ENCODE data around the gene LDLRAD4. TPM values are rescaled to one million over a fixed set of nuclear protein-coding genes. Genes with fewer than 3 reads are reported as not detected.

LDLRAD4 gene
- polyA plus RNA-seq (ENCODE audit: insufficient read length in 4 of 4), result 10 to 100 TPM; 10.5 to 11.6 (median 11.5) TPM

DNA sequence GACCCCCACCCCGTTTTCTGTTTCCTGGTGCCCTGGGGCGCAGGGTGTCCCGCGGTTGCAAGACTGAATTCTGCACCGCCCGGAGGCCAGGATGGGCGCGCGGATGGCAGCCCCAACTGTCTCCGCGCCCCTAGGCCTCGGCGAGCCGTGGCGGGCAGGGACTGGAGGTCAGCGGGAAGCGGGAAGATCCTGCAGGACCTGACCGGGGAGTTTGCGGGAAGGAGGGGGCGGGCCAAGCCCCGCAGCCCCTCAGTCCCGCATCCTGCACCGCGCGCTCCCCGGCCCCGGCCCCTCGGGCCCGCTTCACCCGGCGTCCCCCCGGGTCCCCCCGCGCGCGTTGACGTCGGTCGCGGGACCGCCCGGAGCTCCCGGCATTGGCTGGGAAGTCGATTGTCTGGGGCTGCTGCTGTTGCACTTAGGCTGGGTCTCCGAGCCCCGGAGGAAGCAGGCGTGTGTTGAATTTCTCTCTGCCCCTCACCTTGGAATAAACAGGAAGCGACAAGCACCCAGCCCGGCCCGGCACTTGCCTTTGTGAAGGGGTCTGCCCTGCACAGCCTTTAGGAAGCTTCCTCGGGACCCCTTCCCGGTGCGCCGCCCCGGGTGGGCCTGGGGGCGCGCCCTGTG is at the start of gene LDLRAD4:
Gene LDLRAD4 (plus strand): TSS at position 393 of the 624 bp plus-strand sequence.
- no peak for DNase-seq (ENCODE audit: low read depth in 4 of 4, low spot score in 3 of 4)

DNA sequence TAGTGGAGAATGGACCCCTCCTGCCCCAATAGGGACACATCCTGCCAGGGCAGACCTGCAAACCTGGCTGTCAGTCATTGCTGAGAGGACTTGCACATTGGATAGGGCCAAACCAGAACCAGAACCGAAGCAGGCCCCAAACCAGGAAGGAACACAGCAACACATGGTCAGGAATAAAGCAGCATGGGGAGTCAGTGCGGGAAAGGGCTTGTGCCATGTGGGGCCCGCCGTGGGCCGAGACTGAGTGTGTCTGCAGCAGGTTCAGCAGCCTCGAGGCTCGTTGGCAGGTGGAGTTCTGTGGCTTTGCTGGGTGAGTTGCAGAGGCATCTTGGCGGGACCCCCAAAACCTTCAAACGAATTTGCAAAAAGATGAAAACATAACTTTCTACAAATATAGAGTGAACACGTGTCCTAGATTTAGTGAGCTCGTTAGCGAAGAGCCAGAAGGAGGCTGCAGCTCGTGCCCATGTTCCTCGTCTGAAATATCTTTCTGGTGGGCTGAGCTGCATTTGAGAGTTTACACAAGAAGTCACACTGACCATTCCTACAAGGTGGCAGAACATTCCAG is 44.9 kb upstream of the LDLRAD4 start:
- no peak for DNase-seq (ENCODE audit: low read depth in 4 of 4, low spot score in 3 of 4)

DNA sequence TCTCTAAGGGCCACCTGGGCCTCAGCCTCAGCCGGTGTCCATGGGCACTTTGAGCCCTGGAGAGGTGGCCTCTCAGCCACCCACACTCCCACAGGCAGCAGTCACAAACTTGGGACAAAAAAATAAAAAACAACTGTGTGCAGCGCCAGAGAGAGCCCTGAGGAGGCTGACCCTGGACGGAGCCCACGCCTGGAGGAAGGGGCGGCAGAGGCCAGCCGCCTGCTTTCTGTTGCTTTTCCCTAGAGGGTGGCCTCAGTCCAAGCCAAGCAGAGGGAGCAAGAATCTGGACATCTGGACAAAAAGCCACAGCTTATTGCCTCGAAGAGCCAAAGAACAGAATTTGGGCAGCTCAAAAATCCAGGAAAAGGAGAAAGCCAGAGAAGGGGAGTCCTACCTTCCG is 43.3 kb upstream of the LDLRAD4 start:
- no peak for DNase-seq (ENCODE audit: low read depth in 4 of 4, low spot score in 3 of 4)

DNA sequence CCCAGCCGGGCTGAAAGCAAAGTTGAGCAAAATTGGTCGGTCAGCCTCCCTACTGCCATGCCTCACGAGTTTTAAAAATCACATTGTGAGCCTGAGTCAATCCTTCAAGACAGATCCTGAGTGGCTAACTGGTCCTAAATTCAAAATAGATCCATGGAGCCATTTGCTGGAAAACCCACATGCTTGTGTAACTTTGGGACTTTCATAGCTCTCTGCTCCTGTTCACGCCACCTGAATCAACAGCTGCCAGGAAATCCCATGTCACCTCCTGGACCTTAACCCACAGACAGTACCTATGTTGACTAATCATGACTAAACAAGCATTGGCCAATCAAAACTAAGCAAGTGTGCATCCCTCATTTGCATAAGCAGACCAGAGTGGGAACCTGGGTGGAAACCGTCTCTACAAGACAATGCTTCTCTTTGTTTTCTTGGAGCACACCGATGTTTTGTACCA is 42.8 kb upstream of the LDLRAD4 start:
- DNase-seq (ENCODE audit: low read depth in 4 of 4, low spot score in 3 of 4), result no peak

DNA sequence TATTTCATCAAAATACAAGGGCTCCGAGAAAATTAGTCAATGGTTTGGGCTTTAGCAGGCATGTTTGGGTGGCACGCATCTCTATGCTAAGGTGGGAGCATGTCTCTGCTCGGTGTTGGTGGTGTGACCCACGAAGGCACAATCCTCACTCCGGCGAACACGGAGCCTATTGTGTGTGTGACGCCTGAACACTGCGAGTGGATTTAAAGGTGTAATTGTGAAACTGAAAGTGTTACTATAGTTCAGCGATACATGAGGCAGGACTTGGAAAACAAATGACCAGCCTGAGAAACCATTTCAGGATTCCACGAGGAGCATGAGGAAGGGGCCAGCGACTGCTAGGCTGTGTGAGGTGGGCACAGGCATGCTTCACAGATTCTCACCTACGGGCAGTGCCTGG is 41.7 kb upstream of the LDLRAD4 start:
- DNase-seq (ENCODE audit: low read depth in 4 of 4, low spot score in 3 of 4), result no peak

DNA sequence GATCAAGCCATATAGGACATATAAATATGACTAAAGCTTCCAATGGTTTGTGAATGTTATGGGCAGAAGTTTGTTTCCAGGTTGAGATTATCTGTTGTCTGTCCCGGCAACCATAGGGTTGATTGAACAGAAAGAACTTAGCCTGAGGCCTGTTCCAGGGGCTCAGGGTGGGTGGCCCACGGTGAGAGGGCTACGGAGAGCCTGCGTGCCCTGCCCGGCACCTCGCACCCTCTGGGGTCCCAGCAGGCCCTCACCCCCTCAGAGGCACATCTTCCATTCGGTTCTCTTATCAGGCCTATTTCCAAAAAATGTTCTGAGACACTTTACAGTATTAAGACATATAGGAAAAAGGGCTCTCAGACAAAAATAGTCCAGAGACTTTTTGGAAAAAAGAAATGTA is 40.4 kb upstream of the LDLRAD4 start:
- no peak for DNase-seq (ENCODE audit: low read depth in 4 of 4, low spot score in 3 of 4)

DNA sequence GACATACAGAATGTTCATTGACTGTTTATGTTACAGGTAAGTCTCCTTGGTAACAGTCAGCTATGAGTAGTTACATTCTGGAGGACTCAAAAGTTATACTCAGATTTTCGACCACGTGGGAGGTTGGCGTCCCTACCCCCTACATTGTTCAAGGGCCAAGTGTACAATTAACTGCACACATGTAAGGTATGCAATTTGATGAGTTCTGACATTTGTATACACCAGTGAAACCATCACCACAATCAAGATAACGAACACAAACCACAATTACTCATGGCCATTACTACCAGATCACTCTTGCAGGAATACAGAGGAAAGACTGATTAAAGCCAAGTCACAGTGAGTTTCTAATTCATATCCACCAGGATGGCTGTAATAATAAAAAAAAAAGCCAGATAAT is 39.6 kb upstream of the LDLRAD4 start:
- DNase-seq (ENCODE audit: low read depth in 4 of 4, low spot score in 3 of 4), result no peak

DNA sequence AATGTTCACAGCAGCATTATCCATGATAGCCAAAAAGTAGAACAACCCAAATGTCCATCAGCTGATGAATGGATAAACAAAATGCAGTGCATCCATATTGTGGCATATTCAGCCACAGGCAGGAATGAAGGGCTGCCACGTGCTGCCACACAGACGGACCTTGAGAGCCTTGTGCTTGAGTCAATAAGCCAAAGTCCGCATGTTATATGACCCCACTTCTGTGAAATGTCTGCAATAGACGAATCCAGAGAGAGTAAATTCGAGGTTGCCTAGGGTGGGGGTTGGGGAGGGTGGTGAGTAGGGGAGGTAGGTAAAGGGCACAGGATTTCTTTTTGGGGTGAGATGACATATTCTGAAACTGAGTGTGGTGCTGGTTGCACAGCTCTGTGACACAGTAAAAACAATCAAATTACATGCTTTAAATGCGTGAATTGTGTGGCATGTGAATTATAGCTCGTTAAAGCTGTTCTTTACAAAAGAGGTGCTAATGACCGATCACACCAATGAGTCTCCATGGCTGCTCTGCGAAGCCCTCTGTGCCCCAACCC is 38.9 kb upstream of the LDLRAD4 start:
- no peak for DNase-seq (ENCODE audit: low read depth in 4 of 4, low spot score in 3 of 4)

DNA sequence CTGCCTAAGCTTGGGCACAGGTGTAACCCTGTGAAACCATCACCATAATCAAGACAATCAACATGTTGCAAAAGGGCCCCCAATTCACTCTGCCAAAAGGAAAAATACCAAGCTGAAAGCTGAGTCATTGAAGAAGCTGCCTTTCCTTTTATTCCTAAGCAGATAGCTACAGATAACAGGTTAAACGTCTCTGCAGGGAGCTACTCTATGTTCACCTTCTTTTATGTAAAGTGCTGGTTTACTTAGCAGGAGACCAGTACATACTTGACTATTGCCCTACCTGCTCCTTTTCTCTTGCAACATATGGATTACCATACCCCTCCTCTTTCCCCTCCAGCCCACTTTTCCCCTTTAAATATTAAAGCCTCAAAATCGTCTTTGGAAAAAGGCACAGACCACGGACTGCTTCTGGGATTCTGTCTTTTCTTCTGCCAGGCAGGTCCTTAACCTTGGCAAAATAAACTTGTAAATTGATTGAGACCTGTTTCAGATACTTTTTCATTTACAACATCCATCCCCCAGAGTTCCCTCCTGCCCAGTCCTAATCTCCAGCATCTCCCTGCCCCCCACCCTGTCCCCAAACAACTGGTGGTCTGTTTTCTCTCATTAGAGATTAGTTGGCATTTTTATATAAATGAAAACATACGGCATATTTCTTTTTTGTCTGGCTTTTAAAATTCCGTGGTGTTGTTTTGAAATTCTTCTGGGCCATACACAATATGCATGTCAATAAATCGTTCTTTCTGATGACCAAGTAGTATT is 37.8 kb upstream of the LDLRAD4 start:
- DNase-seq (ENCODE audit: low read depth in 4 of 4, low spot score in 3 of 4), result no peak

DNA sequence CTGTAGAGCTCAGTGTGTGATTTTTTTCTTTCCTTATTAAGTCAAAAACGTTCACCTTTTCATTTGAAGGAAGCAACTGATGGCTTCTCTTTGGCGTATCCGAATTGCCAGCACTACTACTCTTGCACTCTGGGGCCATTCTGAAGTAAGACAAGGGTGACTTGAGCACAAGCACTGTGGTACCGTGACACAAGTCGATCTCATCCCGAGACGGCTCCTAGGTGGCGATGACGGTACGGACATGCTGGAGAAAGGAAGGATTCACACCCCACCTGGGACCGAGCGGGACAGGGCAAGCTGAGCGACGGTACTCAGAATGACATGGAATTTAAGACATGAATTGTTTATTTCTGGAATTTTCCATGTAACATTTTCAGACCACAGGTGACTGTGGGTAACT is 36.8 kb upstream of the LDLRAD4 start:
- no peak for DNase-seq (ENCODE audit: low read depth in 4 of 4, low spot score in 3 of 4)

DNA sequence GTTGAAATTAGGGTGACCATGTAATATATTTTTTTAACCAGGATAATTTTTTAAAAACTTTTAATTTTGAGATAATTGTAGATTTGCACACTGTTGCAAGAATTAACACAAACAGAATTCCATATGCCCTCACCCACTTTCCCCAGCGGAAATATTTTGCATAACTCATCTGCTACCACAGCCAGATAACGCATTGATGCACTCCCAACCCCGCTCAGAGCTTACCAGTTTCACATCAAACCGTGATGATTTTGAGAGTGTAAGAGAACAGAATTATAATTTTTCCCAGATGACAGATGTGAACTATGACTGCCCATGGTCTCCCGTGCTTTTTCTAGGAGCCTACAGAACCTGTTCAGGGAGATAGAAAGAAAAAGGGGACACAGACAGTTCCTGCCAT is 35.2 kb upstream of the LDLRAD4 start:
- DNase-seq (ENCODE audit: low read depth in 4 of 4, low spot score in 3 of 4), result no peak

DNA sequence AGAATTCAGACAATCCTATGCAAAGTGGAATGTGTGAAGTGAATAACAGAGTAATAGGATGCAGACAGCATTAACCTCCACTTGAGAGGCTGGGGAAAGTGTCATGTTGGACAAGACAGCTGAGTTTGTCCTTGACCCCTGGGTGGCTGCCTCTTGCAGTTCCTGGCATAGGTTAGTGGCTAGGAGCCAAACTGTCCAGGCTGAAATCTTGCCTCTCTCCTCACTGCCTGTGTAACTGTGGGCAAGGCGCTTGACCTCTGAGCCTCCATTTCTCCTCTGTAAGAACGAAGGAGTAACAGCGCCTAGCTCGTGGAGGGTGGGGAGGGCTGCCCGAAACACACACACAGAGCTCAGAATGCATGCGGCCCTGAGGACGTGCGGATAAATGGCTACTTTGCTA is 34.8 kb upstream of the LDLRAD4 start:
- DNase-seq (ENCODE audit: low read depth in 4 of 4, low spot score in 3 of 4), result no peak

DNA sequence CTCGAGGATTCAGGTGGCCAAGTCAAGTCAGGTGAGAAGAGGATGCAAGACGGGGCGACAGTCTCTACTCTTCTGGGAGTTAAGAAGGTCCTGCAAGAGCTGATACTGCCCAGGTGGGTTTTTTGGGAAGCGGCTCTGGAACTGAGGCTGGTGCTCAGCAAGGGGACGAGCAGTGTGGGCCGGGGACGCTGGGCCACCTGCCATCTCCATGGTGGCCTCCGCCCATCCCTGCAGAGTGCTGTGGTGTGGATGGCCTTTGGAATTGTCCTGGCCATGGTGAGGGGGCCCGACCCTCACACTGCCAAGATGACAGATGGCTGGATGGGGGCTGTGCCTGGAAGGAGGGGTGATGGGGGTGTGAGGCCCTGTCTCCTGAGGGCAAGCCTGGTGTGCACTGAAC is 34.2 kb upstream of the LDLRAD4 start:
- DNase-seq (ENCODE audit: low read depth in 4 of 4, low spot score in 3 of 4), result no peak

DNA sequence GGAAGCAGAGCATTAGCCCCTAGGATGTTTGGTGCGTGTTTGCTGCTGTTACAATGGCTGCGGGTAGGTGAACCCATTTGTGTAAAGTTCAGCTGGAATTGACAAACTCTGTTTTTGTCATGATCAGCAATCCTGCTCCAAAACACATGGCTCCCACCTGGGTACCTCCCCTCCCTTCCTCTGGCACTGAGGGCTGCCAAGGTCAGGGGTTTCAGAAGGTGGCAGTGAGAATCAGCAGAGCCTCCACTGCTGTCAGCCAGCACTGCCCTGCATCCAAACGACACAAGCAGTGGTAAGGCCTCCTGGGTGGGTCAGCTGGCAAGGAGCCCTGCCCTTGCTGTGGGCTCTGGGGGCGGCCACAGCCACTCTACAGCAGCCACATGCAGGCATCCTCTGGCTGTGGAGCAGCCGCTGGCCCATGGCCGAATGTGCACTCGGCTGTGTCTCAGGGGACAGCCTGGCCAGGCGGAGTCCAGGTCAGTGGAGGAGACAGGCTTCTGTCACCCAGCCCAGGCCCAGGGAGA is 32.8 kb upstream of the LDLRAD4 start:
- no peak for DNase-seq (ENCODE audit: low read depth in 4 of 4, low spot score in 3 of 4)

DNA sequence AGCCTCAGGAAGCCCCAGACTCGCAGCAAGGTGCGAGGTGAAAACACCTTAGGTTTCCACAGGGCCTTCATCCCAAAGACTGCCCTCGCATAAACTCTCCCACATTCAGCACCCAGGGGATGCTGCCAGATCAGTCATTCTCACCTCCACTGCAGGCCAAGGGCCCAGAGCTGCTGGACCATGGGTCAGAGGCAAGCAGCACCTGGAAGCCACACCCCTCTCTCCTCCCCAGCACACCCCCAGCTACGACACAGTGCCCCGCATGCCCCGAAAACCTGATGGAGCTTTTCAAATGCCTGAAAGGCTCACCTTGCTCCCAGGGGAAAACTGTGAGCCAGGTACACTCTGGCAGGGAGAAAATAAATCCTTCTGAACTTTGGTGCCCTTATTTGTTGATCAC is 31.9 kb upstream of the LDLRAD4 start:
- DNase-seq (ENCODE audit: low read depth in 4 of 4, low spot score in 3 of 4), result no peak

DNA sequence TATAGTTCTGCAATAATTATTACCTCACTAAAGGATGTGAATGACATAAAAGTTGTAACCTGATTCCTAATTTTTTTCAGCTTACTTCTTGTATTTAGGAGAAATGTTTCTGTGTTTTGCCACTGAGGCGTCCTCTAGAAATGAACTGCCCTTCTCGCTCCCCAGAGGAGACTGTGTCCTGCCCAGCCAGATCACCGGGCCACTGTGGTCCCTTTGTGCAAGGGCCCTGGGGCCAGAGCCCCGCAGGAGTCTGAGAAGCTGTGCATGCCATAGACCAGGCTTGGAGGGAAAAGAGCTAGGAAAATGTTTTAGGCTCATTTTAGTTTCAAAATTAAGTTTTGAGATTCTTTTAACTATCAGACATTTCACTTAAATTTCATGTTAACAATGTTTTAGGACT is 31.1 kb upstream of the LDLRAD4 start:
- no peak for DNase-seq (ENCODE audit: low read depth in 4 of 4, low spot score in 3 of 4)

DNA sequence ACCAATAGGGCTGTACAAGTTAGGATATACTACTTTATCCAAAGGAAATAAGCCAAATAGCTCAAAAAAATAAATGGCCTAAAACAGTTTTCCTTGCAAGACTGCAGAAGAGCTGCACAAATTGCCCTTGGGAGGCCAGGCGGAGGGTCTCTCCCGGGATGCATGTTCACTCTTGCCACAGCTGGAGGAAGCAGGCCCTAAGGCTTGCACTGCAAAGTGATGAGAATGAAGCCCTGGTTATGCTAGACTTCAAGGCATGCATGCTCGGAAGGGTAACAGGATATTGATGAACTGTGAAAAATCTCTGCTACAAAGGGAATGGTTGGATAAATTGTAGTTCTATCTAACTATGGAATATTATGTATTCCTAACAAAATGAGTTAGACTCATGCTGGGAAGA is 27.5 kb upstream of the LDLRAD4 start:
- no peak for DNase-seq (ENCODE audit: low read depth in 4 of 4, low spot score in 3 of 4)

DNA sequence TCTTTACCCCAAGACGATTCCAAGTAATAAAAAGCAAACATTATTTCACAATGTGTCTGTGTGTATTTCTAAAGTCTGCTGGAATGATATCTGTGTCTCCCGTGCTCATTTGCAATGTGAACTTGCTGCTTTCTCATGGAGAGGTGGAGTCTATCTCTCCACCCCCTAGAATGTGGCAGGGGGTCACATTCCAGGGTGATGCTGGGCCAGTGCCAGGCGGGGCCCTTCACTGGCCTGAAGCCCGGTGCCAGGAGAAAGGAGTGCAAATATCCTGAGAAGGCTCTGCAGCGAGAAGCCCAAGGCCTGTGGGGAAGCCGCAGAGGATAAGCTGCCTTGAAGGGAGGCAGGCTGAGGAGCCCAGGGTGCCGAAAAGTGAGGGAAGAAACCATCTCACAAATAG is 26.8 kb upstream of the LDLRAD4 start:
- no peak for DNase-seq (ENCODE audit: low read depth in 4 of 4, low spot score in 3 of 4)

DNA sequence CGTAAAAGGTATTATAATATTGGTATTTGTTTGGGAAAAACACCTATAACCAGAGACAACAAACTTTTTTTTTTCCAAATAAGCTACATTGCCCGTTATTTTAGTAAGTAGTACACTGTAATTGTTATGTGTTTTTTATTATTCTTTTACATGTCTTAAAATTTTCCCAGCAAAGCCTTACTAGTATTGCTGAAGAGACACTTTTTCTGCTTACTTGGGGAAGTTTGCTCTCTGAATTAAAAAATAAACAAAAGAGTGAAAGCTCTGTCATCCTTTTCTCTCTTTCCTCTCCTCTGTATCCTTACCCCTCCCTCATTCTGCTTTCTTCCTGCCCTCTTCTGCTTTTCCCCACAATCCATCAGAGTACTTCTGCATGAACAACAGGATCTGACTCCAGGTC is 25.6 kb upstream of the LDLRAD4 start:
- DNase-seq (ENCODE audit: low read depth in 4 of 4, low spot score in 3 of 4), result no peak

DNA sequence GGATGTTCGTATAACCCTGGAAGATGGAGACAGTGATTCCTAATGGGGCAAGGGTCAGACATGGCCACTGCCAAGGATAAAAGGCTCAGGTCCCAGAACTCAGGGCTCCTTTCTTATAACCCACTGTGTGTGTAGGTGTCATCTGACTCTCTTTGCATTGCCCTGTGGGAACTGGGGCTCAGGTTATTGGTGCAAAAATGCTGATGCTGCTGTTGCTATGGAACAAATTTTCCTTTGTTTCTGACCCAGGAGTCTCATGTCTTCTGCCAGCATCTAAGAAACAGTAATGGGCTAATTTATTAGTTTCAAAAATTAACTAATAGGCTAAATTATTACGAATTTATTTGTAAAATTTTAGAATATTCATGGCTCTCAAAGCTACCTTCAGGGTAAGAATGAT is 24.3 kb upstream of the LDLRAD4 start:
- no peak for DNase-seq (ENCODE audit: low read depth in 4 of 4, low spot score in 3 of 4)

DNA sequence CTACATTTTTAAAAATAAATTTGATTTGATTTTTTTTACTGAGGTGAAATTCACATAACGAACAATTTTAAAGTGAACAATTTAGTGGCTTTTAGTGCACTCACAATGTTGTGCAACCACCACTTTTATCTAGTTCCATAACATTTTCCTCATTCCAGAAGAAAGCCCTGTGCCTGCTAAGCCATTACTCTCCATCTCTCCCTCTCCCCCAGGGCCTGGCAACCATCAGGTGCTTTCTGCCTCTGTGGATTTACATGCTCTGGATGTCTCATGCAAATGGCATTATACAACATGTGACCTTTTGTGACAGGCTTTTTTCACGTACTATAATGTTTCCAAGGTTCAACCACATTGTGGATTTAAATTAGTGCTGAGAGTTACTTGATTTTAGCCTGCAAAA is 19.9 kb upstream of the LDLRAD4 start:
- DNase-seq (ENCODE audit: low read depth in 4 of 4, low spot score in 3 of 4), result no peak

DNA sequence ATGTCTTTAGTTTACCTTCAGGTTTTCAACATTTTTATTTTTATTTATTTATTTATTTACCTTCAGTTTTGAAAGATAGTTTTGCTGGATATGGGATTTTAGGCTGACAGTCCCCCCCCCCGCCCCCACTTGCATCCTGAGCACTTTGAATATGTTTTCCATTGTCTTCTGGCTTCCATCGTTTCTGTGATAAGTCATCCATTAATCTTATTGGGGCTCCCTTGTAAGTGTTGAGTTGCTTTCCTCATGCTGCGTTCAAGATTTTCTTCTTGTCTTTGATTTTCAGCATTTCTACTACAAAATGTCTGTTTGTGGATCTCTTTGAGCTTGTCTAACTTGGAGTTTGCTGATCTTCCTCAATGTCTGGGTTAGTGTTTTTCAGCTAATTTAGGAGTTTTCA is 19.4 kb upstream of the LDLRAD4 start:
- no peak for DNase-seq (ENCODE audit: low read depth in 4 of 4, low spot score in 3 of 4)

Data from right renal pelvis (tissue), 4 donors.